HEK293 (cell line): ENCODE results near the gene ANKRD9.

Experiments
- HIC1 ChIP-seq: fragments of 450-650 bp; formaldehyde crosslinking; IDR thresholded peaks from 2 replicates; pipeline ENCODE4 v1.5.1; 2016; ENCODE audit warnings: missing biosample characterization, missing genetic modification characterization
- HOXD13 ChIP-seq: sonication (generic); formaldehyde crosslinking; IDR thresholded peaks from 2 replicates; pipeline ENCODE4 v1.8.0; 2022; ENCODE audit warnings: missing genetic modification reagents, borderline replicate concordance
- MYNN ChIP-seq: fragments of 450-650 bp; formaldehyde crosslinking; IDR thresholded peaks from 2 replicates; pipeline ENCODE4 v1.5.1; 2016; ENCODE audit warnings: missing biosample characterization, missing genetic modification characterization, borderline replicate concordance
- PATZ1 ChIP-seq: fragments of 450-650 bp; formaldehyde crosslinking; IDR thresholded peaks from 2 replicates; pipeline ENCODE4 v1.5.1; 2016; ENCODE audit warnings: missing biosample characterization, missing genetic modification characterization
- PRDM10 ChIP-seq: fragments of 450-650 bp; formaldehyde crosslinking; IDR thresholded peaks from 2 replicates; pipeline ENCODE4 v1.5.1; 2016; ENCODE audit warnings: missing biosample characterization, missing genetic modification characterization
- SP7 ChIP-seq: fragments of 450-650 bp; formaldehyde crosslinking; IDR thresholded peaks from 2 replicates; pipeline ENCODE4 v1.5.1; 2016; ENCODE audit warnings: missing biosample characterization, missing genetic modification characterization
- ZBTB20 ChIP-seq: fragments of 450-650 bp; formaldehyde crosslinking; IDR thresholded peaks from 2 replicates; pipeline ENCODE4 v1.5.1; 2016; ENCODE audit warnings: missing biosample characterization, missing genetic modification characterization
- ZBTB21 ChIP-seq: fragments of 450-650 bp; formaldehyde crosslinking; IDR thresholded peaks from 2 replicates; pipeline ENCODE4 v1.5.1; 2017; ENCODE audit warnings: missing biosample characterization, missing genetic modification characterization
- ZBTB26 ChIP-seq: fragments of 450-650 bp; formaldehyde crosslinking; optimal IDR thresholded peaks from 2 replicates; pipeline ENCODE3; 2016; ENCODE audit warnings: missing biosample characterization, mild to moderate bottlenecking, missing genetic modification characterization
- ZBTB44 ChIP-seq: fragments of 450-650 bp; IDR thresholded peaks from 2 replicates; pipeline ENCODE4 v1.5.1; 2018; ENCODE audit warnings: missing biosample characterization, mild to moderate bottlenecking, missing genetic modification characterization
- ZBTB7A ChIP-seq: fragments of 450-650 bp; formaldehyde crosslinking; IDR thresholded peaks from 2 replicates; pipeline ENCODE4 v1.5.1; 2016; ENCODE audit warnings: low read depth, missing biosample characterization, missing genetic modification characterization
- ZFP37 ChIP-seq: fragments of 450-650 bp; formaldehyde crosslinking; IDR thresholded peaks from 2 replicates; pipeline ENCODE4 v1.5.1; 2016; ENCODE audit warnings: missing biosample characterization, missing genetic modification characterization
- ZNF223 ChIP-seq: fragments of 450-650 bp; formaldehyde crosslinking; IDR thresholded peaks from 2 replicates; pipeline ENCODE4 v1.5.1; 2016; ENCODE audit warnings: missing biosample characterization, missing genetic modification characterization
- ZNF266 ChIP-seq: fragments of 450-650 bp; formaldehyde crosslinking; IDR thresholded peaks from 2 replicates; pipeline ENCODE4 v1.5.1; 2016; ENCODE audit warnings: missing biosample characterization, missing genetic modification characterization, low read depth
- ZNF335 ChIP-seq: fragments of 450-650 bp; formaldehyde crosslinking; conservative IDR thresholded peaks from 2 replicates; pipeline ENCODE4 v1.5.1; 2016; ENCODE audit warnings: missing biosample characterization, missing genetic modification characterization
- ZNF354C ChIP-seq: fragments of 450-650 bp; formaldehyde crosslinking; IDR thresholded peaks from 2 replicates; pipeline ENCODE4 v1.5.1; 2016; ENCODE audit warnings: missing biosample characterization, missing genetic modification characterization, low read depth, borderline replicate concordance
- ZNF366 ChIP-seq: fragments of 450-650 bp; formaldehyde crosslinking; conservative IDR thresholded peaks from 2 replicates; pipeline ENCODE4 v1.5.1; 2016; ENCODE audit warnings: missing biosample characterization, missing genetic modification characterization
- ZNF398 ChIP-seq: fragments of 450-650 bp; formaldehyde crosslinking; IDR thresholded peaks from 2 replicates; pipeline ENCODE4 v1.5.1; 2017; ENCODE audit warnings: missing biosample characterization, missing genetic modification characterization
- ZNF600 ChIP-seq: fragments of 450-650 bp; formaldehyde crosslinking; IDR thresholded peaks from 2 replicates; pipeline ENCODE4 v1.5.1; 2016; ENCODE audit warnings: missing biosample characterization, missing genetic modification characterization
- ZNF629 ChIP-seq: fragments of 450-650 bp; formaldehyde crosslinking; IDR thresholded peaks from 2 replicates; pipeline ENCODE4 v1.5.1; 2017; ENCODE audit warnings: missing biosample characterization, missing genetic modification characterization
- ZNF777 ChIP-seq: fragments of 450-650 bp; formaldehyde crosslinking; IDR thresholded peaks from 2 replicates; pipeline ENCODE4 v1.5.1; 2017; ENCODE audit warnings: missing biosample characterization, missing genetic modification characterization, borderline replicate concordance
- ZNF792 ChIP-seq: fragments of 450-650 bp; formaldehyde crosslinking; IDR thresholded peaks from 2 replicates; pipeline ENCODE4 v1.5.1; 2016; ENCODE audit warnings: missing biosample characterization, missing genetic modification characterization
- ZSCAN30 ChIP-seq: fragments of 450-650 bp; IDR thresholded peaks from 2 replicates; pipeline ENCODE4 v1.5.1; 2018; ENCODE audit warnings: missing biosample characterization, mild to moderate bottlenecking, missing genetic modification characterization, moderate library complexity

ANKRD9 gene

GRCh38 chr14:102508774-102509745 lies 516 bp downstream of the ANKRD9 start (continued):
- TF ChIP-seq HIC1 (peak; percentile 47; the same call in 1 of the 2 replicates), ZBTB21 (peak; percentile 52; the same call in 1 of the 2 replicates), ZNF777 (0 out of 2 replicates have a peak, but pooled peaks have one; percentile 25), ZBTB20 (peak; percentile 37; the same call in 1 of the 2 replicates), ZSCAN30 (peak; percentile 17; the same call in 1 of the 2 replicates), MYNN (tag by site-specific recombination) (no peak), ZNF792 (tag by site-specific recombination) (no peak), PATZ1 (peak; percentile 38), ZFP37 (tag by site-specific recombination) (no peak), SP7 (tag by site-specific recombination) (0 out of 2 replicates have a peak, but pooled peaks have one; percentile 17), ZBTB26 (tag by site-specific recombination) (peak; percentile 77), ZNF223 (tag by site-specific recombination) (0 out of 2 replicates have a peak, but pooled peaks have one; percentile 33), ZBTB7A (tag by site-specific recombination) (no peak), ZNF335 (peak; percentile 74), ZNF600 (tag by site-specific recombination) (0 out of 2 replicates have a peak, but pooled peaks have one; percentile 23), HOXD13 (CRISPR knock-in tag) (no peak), ZNF366 (tag by site-specific recombination) (no peak; the same call in 1 of the 2 replicates), PRDM10 (0 out of 2 replicates have a peak, but pooled peaks have one; percentile 22), ZBTB44 (tag by site-specific recombination) (no peak), ZNF266 (no peak), ZNF398 (no peak), ZNF629 (peak; percentile 75), ZNF354C (tag by site-specific recombination) (no peak)
